ENCODE results near the gene FAM161B.

- no peak for TF ChIP-seq CTCF (IDR thresholded peaks at IDR 0.05; ENCODE audit: insufficient read depth, low read length, poor library complexity, severe bottlenecking)
- TF ChIP-seq EZH2phosphoT487 (conservative IDR thresholded peaks at IDR 0.05; ENCODE audit: low read length), result no peak
These were observed 63.2 kb downstream of the FAM161B start, which contains the start of gene ZNF410 for GRCh38 chr14:73886449-73887317.

Data from SU-DHL-6 (cell line).